ENCODE data around the gene DLEU7.
A peak's percentile ranks its signal among the peaks of the same experiment; 100 is the strongest.

Gene DLEU7

DNA sequence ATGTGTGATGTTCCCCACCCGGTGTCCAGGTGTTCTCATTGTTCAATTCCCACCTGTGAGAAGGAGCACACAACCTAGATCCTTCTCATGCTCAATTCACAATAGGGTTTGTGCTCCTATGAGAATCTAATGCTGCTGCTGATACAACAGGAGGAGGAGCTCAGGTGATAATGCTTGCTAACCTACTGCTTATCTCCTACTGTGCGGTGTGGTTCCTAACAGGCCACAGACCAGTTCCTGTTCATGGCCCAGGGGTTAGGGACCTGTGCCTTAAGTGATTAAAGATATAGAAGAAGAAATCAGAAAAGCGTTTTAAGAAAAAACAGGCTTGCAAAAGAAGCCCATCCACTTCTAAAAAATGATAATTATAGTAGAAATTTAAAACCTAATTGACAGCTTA is 17.5 kb downstream of the DLEU7 start:
- Histone ChIP-seq H3K9ac (ENCODE audit: low read depth, low read length, poor library complexity, severe bottlenecking) (no peak overlapping the region), H2AFZ (ENCODE audit: low read length) (no peak overlapping the region), H3K9me3 (ENCODE audit: insufficient read depth, low read depth, low read length) (no peaks in the 10 kb centered on the region), H3K27me3 (ENCODE audit: insufficient read depth, low read length, poor library complexity, severe bottlenecking) (no peaks in the 10 kb centered on the region), H4K20me1 (ENCODE audit: insufficient read depth, low read length, poor library complexity, severe bottlenecking) (no peaks in the 10 kb centered on the region), H3K4me1 (ENCODE audit: insufficient read depth, low read length, poor library complexity, severe bottlenecking) (peaks cover 4% of the 10 kb centered on the region), H3F3A (ENCODE audit: low read depth) (no peaks in the 10 kb centered on the region), H3K9me2 (replicated peaks; ENCODE audit: low read depth, low read length) (no peaks in the 10 kb centered on the region), H3K4me2 (ENCODE audit: low read depth, low read length, poor library complexity, severe bottlenecking) (no peak overlapping the region), H3K4me3 (ENCODE audit: low read length, poor library complexity, severe bottlenecking) (no peak overlapping the region), H3K79me2 (ENCODE audit: insufficient read depth, low read length) (no peaks in the 10 kb centered on the region), H3K36me3 (ENCODE audit: insufficient read depth, low read length) (no peaks in the 10 kb centered on the region)
- TF ChIP-seq, protein P1, sequence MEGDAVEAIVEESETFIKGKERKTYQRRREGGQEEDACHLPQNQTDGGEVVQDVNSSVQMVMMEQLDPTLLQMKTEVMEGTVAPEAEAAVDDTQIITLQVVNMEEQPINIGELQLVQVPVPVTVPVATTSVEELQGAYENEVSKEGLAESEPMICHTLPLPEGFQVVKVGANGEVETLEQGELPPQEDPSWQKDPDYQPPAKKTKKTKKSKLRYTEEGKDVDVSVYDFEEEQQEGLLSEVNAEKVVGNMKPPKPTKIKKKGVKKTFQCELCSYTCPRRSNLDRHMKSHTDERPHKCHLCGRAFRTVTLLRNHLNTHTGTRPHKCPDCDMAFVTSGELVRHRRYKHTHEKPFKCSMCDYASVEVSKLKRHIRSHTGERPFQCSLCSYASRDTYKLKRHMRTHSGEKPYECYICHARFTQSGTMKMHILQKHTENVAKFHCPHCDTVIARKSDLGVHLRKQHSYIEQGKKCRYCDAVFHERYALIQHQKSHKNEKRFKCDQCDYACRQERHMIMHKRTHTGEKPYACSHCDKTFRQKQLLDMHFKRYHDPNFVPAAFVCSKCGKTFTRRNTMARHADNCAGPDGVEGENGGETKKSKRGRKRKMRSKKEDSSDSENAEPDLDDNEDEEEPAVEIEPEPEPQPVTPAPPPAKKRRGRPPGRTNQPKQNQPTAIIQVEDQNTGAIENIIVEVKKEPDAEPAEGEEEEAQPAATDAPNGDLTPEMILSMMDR (conservative IDR thresholded peaks at IDR 0.05; ENCODE audit: low read length), result no peak
- TF ChIP-seq EZH2phosphoT487 (IDR thresholded peaks at IDR 0.05; ENCODE audit: borderline replicate concordance), result no peak

DNA sequence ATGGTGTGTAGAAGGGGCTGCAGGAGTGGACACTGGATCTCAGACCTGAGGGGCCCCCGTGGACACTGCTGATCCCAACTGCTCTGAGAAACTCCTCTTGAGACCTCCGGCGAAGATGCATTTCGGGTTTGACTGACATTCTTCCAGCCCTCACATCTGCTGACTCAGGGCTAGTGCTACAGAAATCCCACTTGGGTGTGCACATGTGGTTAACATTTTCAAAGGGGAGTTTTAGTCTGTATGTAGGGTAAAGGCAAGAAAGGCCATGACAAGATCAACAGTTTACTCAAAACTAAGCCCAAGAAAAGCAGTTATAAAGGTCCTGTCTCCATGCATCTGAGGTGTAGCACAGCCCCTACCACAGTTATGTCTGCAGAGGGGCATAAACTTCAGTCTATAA is 31.2 kb downstream of the DLEU7 start:
- Histone ChIP-seq H3K27me3 (ENCODE audit: insufficient read depth, low read length, poor library complexity, severe bottlenecking) (no peaks in the 10 kb centered on the region), H4K20me1 (ENCODE audit: insufficient read depth, low read length, poor library complexity, severe bottlenecking) (no peaks in the 10 kb centered on the region), H2AFZ (ENCODE audit: low read length) (no peak overlapping the region), H3F3A (ENCODE audit: low read depth) (no peaks in the 10 kb centered on the region), H3K9ac (ENCODE audit: low read depth, low read length, poor library complexity, severe bottlenecking) (no peak overlapping the region), H3K4me1 (ENCODE audit: insufficient read depth, low read length, poor library complexity, severe bottlenecking) (peaks cover 39% of the 10 kb centered on the region), H3K9me3 (ENCODE audit: insufficient read depth, low read depth, low read length) (no peaks in the 10 kb centered on the region), H3K4me2 (ENCODE audit: low read depth, low read length, poor library complexity, severe bottlenecking) (peak overlapping the region; percentile 2), H3K36me3 (ENCODE audit: insufficient read depth, low read length) (no peaks in the 10 kb centered on the region), H3K79me2 (ENCODE audit: insufficient read depth, low read length) (no peaks in the 10 kb centered on the region), H3K4me3 (ENCODE audit: low read length, poor library complexity, severe bottlenecking) (no peak overlapping the region), H3K9me2 (replicated peaks; ENCODE audit: low read depth, low read length) (no peaks in the 10 kb centered on the region)
- TF ChIP-seq, protein P1 (conservative IDR thresholded peaks at IDR 0.05; ENCODE audit: low read length), result no peak
- TF ChIP-seq EZH2phosphoT487 (IDR thresholded peaks at IDR 0.05; ENCODE audit: borderline replicate concordance), result no peak

DNA sequence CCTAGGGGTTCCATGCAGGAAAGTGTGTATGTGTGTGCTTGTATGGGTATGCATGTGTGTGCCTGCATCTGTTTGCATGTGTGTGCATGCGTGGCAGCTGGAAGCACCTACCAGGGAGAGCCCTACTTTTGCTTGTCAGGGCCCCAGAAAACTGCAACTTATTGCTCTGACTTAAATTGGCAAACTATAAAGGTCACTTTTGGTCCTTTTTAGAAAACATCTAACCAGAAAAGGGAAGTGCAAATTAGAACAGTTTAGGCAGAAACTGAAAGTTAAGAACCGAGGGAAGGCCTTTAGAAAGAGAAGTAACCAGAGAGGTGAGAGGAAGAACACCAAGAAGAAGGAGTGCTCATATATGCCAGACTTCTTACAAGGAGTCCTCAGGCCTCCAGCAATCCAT is 32.5 kb downstream of the DLEU7 start:
- H3K27me3 ChIP-seq (ENCODE audit: insufficient read depth, low read length, poor library complexity, severe bottlenecking), result no peaks in the 10 kb centered on the region
- no peaks in the 10 kb centered on the region for H3F3A ChIP-seq (ENCODE audit: low read depth)
- no peaks in the 10 kb centered on the region for H3K9me2 ChIP-seq (replicated peaks; ENCODE audit: low read depth, low read length)
- peak overlapping the region; percentile 44 for H3K9ac ChIP-seq (ENCODE audit: low read depth, low read length, poor library complexity, severe bottlenecking)
- TF ChIP-seq, protein P1 (conservative IDR thresholded peaks at IDR 0.05; ENCODE audit: low read length), result no peak
- no peak for TF ChIP-seq EZH2phosphoT487 (IDR thresholded peaks at IDR 0.05; ENCODE audit: borderline replicate concordance)
- no peak overlapping the region for H2AFZ ChIP-seq (ENCODE audit: low read length)
- no peaks in the 10 kb centered on the region for H3K9me3 ChIP-seq (ENCODE audit: insufficient read depth, low read depth, low read length)
- no peaks in the 10 kb centered on the region for H3K36me3 ChIP-seq (ENCODE audit: insufficient read depth, low read length)
- H3K4me3 ChIP-seq (ENCODE audit: low read length, poor library complexity, severe bottlenecking), result no peak overlapping the region
- H3K4me1 ChIP-seq (ENCODE audit: insufficient read depth, low read length, poor library complexity, severe bottlenecking), result peaks cover 43% of the 10 kb centered on the region
- no peaks in the 10 kb centered on the region for H4K20me1 ChIP-seq (ENCODE audit: insufficient read depth, low read length, poor library complexity, severe bottlenecking)
- no peaks in the 10 kb centered on the region for H3K79me2 ChIP-seq (ENCODE audit: insufficient read depth, low read length)
- peak overlapping the region; percentile 18 for H3K4me2 ChIP-seq (ENCODE audit: low read depth, low read length, poor library complexity, severe bottlenecking)
